Kidney glomerular epithelial cell (primary cell): ENCODE measurements around the gene KRT82.
"Not testable (repeated sequence)": the region's sequence is repeated elsewhere in the genome, so short reads cannot be mapped to it uniquely, and the experiment has no call there.

Experiments used
- DNase-seq: peaks from one replicate; lab custom pipeline; 2025; lab: John Stamatoyannopoulos, UW

The KRT82 gene

DNA sequence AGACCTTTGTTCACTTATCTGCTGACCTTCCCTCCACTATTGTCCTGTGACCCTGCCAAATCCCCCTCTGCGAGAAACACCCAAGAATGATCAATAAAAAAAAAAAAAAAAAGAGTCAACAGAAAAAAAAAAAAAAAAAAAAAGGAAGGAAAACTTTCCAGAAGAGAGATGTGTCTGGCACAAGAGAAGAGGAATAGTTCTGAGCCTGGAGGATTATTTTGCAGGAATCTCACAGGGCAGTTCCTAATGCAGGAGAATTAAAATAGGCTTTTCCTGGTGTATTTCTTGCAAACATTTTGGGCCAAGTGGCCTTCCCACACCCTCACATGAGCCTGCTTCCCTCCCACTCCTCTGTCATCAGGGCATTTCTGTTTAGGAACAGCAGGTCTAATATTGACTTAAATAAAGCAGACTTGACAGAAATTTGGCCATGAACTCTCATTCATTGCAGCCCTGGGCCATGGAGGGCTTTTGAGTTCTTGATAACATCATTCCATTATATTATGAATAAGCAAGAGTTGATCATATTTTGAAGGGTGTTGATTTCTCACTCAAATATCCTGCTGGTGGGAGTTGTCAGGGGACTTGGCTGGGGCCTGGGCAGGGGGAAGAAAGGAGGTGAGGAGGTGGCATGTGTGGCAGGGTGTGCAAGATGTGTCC is 4.6 kb upstream of the KRT82 start:
- DNase-seq: not testable (repeated sequence)

DNA sequence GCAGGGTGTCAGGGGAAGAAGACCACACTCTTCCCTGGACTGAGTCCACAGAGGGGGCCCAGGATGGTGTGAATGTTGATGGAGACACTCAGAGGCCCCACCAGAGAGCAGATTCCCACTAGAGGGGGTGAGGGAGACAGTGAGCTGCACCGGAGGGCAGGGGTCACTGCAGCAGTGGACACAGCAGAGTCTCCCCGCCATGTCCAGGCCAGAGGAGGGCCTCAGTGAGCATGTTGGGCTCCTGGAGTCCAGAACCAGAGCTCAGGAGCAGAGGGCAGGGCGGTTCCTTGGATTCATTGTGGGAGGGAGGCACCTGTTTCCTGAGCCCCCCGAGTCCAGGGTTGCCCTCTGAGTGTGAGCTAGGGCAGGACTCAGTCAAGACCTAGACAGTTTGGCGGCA is 1.8 kb upstream of the KRT82 start:
- no peak for DNase-seq

DNA sequence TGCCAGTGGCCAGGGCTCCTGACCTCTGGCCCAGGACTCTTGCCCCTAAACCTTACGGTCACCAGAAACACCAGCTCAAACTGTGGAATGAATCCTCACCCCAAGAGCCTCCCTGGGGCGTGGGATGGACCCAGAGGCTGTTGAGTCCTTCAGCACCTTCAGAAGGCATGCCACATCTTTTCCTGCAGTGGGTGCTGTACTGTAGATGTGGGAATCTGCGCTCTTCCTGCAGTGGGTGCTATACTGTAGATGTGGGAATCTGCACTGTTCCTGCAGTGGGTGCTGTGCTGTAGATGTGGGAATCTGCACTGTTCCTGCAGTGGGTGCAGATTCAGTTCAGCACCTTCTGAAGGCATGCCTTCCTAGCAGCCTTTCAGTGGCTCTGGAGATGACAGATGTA is 1.2 kb downstream of the KRT82 start:
- DNase-seq: no peak

DNA sequence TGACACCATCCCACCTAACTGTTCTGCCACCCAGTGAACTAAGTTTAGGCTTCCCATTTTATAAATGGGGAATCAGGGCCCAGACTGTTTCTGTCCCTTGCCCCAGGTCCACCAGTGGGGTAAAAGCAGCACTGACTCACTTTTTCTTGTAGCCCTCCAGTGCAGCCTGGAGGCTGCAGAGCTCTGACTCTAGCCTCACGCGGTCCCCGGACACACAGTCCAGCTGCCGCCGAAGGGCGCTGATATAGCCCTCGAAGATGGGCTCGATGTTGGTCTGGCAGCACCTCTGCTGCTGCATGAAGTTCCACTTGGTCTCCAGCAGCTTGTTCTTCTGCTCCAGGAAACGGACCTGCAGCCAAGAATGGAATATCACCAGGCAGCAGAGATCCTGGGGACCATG is 2.6 kb downstream of the KRT82 start:
- DNase-seq: no peak

DNA sequence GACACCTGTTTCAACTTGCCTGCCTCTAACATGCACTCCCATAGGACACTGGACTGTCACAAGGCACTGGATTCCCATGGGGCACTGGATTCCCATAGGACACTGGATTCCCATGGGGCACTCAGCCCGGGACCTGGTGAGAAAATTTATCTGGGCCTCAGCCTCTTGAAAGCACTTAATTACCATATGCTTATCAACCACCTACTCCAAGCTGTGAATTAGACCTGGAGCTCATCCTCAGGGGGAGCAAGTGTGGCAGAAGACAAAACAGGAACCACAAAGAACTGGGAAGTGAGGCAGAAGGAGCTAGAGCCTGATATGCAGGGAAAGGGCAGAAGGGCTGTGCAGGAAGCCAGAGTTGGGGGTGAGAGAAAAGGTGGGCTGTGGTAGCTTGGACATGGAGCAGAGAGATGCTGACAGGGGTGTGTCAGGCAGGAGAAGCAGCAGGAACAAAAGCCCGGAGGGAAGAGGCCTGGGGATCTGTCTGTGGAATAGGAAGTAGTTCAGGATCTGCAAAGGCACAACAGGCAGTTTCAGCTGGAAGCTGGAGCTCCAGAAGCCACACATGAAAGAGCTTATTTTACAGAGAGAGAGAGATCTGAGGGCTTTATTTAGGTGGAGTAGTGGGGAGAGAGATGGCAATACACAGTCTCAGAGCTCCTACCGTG is 3.1 kb downstream of the KRT82 start:
- DNase-seq: no peak

DNA sequence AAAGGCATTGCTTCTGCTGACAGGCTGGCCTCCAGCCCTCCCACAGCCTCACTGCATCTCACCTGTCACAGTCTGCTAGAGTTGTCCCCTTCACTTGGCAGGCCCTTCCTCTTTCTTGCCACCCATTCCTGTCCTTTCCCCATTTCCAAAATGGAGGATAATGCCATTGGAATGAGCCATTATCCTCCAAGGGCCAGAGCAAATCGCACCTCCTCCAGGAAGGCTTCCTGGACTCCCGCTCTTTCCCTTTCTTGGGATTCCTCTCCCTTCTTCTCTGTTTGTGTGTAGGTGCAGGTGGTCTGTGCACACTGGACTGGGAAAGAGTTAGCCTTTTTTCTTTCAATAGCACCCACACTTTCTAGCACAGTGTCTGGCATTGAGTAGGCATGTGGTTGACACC is 3.8 kb downstream of the KRT82 start:
- DNase-seq: no peak

DNA sequence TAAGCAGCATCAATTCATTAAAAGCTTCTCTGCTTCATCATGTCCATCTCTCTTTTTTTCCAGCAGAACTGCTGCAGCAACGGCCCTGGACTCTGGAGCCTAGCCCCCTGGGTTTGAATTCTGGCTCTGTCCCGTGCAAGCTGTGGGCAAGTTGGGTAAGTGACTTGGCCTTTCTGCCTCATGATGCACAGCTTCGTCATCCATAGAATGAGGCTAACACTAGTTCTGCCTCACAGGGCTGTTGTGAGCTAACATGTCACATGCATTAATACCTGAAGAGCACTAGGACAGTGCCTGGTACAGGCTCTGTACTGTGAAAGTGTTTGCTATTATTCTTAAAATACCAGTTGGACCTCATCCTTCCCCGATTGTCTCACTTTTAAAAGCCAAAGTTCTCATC is 4.2 kb downstream of the KRT82 start:
- no peak for DNase-seq

DNA sequence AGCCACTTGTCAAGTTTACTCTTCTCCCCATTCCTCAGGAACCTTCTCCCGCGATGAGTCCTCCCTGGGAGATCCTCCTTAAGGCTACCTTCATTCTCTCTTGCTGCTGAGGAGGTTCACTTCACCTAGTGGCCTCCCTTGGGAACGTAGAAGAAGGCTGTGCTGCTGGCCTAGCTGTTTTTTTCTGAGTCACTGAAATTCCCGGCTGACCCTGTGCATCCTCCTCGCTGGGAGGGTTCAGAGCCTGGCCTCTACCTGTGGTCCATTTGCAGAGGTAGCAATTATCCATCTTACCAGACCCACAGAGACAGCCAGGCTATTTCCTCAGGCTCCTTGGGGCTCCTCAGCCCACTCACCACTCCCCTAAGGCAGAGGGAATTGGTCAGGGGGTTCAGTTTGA is 4.6 kb downstream of the KRT82 start:
- no peak for DNase-seq

DNA sequence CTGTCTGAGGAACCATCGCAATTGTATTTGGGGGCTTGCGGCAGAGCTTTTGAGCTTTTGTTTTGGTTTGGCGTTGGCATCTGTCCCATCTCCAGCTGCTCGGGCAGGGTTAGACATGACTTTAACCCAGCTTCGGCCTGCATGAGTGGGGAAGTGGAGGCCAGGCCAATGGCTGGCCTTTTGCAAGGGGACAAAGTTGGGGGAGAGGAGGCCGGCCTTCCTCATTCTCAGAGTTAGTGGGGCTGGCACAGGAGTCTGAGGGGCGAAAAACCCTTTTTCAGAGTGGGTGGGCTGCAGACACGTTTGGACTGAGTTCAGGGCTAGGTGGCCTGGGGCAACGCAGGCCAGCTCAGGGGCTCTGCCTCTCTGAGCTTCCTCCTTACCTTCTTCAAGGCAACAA is 5.2 kb downstream of the KRT82 start:
- DNase-seq: no peak

DNA sequence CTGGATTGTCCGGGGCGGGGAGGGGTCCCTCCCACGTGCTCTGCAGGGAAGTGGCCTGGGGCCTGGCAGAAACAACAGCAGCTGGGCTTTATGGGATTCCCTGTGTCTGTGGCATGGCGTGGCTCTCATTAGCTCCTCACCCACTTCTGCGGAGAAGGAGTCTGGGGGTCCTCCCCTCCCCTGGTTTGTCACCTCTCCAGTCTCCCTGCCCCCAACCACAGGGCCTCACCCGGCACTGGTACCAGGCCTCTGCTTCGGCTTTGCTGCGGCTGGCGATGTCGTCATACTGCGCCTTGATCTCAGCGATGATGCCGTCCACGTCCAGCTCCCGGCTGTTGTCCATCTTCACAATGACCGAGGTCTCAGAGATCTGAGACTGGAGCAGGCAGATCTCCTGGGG is 6.4 kb downstream of the KRT82 start:
- no peak for DNase-seq

DNA sequence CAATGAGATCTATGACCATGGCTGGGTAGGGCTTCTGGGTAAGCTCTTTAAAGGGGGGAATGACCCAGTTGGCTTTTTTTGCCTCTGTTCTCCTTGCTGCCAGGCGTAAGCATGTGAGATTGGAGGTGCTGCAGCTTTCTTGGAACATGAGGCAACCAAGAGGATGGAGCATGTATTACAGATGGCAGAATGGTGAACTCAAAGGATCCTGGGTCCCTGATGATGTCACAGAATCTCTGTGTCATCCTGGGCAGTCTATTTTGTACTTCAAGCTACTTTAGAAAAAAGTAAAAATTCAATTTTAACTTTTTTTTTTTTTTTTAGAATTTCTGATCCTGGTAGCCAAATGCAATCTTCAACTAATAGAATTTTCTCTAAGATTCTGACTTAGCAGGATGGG is 8.0 kb downstream of the KRT82 start:
- DNase-seq: no peak

DNA sequence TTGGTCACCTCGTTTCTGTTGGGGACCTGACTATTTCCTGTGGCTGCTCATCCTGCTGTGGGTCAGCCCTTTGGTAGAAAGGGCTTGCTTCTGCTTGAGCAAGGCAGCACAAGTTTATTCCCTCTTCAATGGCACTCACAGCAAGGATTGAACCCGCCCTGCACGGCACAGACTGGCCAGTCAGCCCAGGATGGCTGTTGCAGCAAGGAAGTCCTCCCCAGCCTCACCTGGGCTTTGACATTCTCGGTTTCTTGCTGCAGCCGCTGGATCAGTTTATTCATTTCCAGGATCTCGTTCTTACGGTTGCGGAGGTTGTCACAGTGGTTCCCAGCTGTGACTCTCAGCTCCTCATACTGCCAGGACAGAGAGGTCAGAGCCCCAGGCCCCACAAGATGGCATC is 9.5 kb downstream of the KRT82 start:
- no peak for DNase-seq

DNA sequence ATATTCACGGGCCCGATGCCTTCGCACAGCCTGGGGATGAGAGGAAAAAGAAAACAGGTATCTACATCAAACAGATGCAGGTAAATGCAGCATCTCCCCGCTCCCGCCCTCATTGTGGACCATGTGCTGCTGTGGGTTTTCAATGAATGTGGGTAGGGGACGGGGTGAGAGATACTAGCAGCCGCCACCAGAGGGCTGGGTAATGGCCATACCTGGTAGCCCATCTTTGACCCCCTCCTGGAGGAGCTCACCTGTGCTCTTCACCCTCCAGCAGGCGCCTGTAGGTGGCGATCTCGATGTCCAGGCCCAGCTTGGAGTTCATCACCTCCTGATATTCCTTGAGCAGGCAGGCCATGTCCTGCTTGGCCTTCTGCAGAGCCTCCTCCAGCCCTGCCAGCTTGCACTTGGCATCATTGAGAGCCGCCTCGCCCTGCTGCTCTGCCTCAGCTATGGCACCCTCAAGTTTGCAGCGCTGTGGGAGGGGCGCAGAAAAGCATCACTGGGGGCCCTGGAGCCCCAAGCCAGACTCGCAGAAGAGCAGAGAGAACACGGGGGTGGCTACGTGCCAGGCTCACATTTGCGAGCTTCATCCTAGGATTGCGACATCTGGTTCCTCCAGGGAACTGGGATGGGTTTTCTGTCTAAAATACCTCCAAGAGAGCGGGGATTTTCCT is 10.2 kb downstream of the KRT82 start:
- DNase-seq: no peak

DNA sequence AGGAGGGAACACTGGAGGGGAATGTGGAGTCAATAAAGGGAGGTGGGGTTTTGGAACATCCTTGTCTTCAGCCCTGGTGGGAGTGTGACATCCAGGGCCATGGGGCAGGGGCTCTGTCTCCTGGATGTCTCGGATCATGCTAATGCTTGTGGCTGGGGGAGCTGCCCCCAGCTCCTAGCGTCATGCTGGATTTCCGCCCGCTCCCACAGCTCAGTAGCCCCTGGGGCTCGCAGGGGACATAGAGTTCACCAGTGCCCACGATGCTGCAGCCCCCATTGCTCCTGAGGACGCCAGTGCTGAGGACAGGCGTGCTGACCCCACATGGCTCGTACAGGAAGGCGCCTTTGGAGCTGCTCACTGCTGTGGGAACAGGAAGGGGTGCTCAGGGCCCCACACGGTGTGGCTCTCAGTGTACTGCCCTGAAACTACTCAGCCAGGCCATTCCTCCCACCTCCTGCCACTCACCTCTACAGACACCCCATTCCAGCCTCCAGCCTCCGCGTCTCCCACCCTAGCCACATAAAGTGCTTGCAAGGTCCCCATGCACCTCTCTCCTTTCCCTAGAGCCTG is 11.2 kb downstream of the KRT82 start:
- DNase-seq: no peak

DNA sequence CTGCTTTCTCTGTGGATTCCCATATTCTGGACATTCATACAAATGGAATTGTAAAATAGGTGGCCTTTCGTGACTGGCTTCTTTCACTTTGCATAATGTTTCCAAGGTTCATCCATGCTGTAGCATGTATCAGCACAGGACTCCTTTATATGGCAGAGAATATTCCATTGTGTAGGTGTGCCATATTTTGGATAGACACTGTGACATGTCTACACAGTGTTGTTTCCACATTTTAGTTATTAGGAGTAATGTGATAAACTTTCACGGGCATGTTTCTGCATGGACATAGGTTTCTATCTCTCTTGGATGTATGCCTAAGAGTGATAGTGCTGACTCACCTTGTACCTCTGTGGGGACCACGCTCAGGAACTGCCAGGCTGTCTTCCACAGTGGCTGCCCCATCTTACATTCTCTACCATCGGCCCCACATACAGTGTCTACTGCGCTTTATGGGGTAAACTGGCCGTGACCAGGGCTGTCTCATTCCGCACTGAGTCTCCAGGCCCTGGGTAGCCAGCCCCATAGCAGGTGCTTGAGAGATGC is 13.6 kb downstream of the KRT82 start:
- DNase-seq: no peak

DNA sequence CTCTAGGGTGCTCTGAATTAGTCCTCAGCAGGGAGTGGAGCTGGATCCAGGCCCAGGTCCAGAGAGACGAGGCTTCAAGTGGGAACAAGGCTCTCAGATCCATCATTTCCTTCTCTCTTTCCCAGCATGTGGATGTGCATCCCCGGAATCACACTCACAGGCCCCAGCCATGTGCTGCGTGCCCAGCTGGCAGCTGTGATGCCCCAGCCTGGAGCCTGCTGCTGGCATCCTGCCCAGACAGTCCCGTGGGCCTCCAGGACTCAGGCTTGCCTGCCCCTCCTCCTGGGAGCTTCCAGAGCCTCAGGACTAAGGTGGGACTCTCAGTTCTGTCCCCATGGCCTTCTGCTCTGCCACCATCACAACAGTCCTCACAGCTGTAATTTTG is 14.5 kb downstream of the KRT82 start:
- no peak for DNase-seq

DNA sequence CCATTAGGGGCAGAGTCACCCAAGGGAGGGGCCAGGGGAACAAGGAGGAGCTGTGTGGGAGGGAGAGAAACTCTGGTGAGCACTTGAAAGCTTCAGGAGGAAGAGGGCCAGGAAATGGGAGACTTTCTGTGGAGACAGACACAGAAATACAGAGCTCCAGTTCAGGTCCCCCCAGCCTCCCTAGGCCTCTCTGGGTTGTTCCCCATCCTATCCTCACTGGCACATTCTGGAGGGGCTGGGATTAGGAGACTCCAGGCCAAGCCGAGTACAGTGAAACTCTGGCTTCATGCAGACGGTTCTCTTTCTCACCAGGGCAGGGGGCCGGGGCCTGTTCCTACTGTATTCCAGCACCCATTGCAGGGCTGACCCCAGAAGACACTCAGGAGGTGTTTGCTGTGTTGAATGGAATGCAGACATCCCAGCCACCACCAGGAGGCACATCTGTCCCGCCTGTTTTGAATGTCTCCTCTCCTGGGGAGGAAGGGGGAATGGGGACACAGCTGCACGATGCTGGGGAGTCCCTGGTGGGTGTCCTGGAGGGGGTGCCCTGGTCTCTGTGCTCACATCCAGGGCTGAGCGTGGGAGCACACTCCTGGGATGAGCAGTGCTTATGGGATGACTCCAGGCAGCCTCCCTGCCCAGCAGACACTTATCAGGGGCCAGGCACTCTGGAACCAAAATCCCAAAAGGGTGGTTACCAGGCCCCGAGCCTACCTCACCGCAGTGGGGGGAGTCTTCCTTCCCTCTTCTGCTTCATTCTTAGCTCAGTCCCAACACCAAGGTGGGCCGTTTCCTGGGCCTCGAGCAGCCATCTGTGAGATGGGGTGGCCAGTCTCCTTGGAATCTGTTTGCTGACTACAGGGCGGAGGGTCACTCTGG is 15.2 kb downstream of the KRT82 start:
- no peak for DNase-seq

DNA sequence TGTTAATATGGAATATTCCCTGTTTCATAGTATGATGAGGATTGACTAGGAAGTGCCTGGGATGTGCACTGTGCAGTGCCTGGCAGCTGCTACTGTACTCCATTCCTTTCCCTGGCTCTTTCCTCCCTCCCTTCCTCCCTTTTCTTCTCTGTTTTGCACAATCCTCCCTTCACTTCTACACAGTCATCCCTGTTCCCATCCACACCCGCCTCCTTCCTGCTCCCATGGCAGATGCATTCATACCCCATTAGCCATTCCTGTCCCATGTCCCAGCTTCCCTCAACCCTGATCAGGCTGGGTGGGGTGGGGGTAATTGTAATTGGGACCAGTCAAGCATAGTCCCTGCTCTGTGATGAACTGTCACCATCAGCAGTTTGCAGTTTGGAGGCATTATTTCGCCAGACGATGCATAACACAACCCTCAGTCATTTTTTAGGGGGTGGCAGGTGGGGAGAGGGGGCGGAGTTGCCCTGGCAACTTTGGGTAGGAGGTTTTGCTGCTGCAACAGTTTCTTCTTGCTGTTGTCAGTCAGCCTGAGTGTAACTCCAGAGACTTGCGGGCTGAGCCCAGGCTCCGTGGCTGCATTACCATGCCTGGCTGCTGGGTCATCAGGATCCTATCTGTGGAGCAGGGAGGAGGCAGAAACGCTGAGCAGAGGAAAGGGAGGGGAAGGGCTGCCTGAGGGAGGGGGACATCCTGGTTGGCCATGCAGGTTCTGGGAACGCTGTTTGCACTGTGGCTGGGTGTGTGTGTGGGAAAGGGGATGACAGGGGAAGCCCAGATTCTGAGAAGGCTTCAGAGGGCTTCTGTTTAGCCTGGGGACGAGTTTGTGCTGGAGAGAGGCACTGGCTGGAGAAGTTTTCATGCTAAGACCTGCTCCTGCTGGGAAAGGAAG is 16.6 kb downstream of the KRT82 start:
- DNase-seq: peak; percentile 27

DNA sequence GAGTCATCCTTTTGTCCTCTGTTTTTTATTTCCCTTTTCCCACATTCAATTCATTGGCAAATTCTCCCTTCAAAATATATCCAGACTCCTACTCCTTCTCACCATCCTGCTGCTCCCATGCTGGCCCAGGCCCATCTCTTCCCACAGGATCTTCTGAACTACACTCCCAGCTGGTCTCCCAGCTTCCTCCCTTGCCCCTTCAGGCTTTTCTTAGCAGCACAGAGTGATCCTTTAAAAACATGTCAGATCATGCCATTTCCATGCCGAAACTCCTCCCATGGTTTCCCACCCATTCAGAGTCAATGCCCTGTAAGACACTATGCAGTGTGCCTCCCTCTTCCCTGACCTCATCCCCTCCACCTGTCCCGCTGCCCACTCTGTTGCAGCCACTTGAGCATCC is 18.3 kb downstream of the KRT82 start:
- DNase-seq: no peak

DNA sequence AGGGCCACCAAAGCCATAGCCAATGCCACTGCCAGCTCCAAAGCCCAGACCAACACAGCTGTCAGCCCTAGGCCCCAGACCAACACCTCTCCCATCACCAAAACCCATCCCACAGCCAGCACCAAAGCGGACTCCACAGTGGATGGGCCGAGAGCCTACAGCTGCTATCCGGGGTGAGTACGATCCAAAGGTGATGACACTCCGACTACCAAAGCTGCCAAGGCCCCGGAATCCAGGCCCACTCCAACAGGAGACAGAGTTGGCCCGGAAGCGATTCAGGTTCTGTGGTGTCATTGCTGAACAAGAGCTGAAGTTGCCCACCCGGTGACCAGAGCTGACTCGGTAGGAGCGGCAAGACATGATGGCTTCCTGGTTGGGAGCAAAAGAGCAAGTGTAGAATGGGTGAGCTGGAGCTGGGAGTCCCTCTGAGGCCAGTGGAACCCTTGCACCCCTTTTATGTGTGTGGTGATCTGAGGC is 20.9 kb downstream of the KRT82 start, which contains the start of gene KRT84:
Gene KRT84, minus strand, starts transcription at position 427 of the 477 bp plus-strand sequence. Its CDS starts 67 bp downstream, at position 360.
- no peak for DNase-seq

DNA sequence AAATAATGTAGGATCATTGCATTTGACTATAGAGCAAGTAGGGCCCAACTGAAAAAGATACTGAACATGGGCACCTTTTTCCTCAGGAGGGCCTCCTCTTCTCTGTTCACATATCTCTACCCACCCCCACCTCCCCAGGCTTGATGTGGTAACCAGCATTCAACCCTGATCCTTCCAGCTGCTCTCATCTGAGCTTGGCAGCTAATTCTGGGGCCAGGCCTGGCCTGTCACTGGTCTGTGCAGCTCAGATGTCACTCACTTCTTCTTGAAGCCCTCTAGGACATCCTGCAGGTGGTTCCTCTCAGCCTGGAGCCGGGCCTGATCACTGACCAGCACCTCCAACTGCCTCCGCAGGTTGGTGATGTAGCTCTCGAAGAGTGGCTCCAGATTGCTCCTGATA is 22.8 kb downstream of the KRT82 start:
- DNase-seq: no peak
